AG09309 (cell line): Measurements from ENCODE around the gene ATP1A2.
"Not testable (repeated sequence)": the region's sequence is repeated elsewhere in the genome, so short reads cannot be mapped to it uniquely, and the experiment has no call there.

Experiments used
- DNase-seq: peaks from one replicate; pipeline ENCODE4 v3.0.0-alpha.2; 2010; ENCODE audit warnings: low read depth
- H3K4me3 ChIP-seq: 2 replicates; pipeline ENCODE4 v1.5.1; 2011; ENCODE audit warnings: mild to moderate bottlenecking, low read depth, low read length, moderate library complexity; ENCODE audit not compliant: control insufficient read depth
- CTCF ChIP-seq: IDR thresholded peaks from 2 replicates; pipeline ENCODE4 v1.5.1; 2011; ENCODE audit warnings: mild to moderate bottlenecking, low read depth, low read length, inconsistent platforms; ENCODE audit not compliant: insufficient read depth, control insufficient read depth; ENCODE audit errors: missing control alignments

The ATP1A2 gene

GRCh38 chr1:160107512-160107911 lies 8.0 kb upstream of the ATP1A2 start:
- no peak for TF ChIP-seq CTCF
- DNase-seq = no peak
- H3K4me3 ChIP-seq = no peak overlapping the region

- peak; percentile 28 for DNase-seq
- TF ChIP-seq CTCF = peak; percentile 58
- H3K4me3 ChIP-seq = no peak overlapping the region
These were observed 6.5 kb upstream of the ATP1A2 start for GRCh38 chr1:160108888-160109662.

GRCh38 chr1:160109686-160110085 lies 5.9 kb upstream of the ATP1A2 start:
- no peak overlapping the region for H3K4me3 ChIP-seq
- DNase-seq = no peak
- no peak for TF ChIP-seq CTCF

GRCh38 chr1:160111462-160111861 lies 4.1 kb upstream of the ATP1A2 start:
- DNase-seq, H3K4me3 ChIP-seq: not testable (repeated sequence)

GRCh38 chr1:160112357-160112756 lies 3.2 kb upstream of the ATP1A2 start:
- H3K4me3 ChIP-seq = no peak overlapping the region
- no peak for DNase-seq
- no peak for TF ChIP-seq CTCF

- TF ChIP-seq CTCF = no peak
- DNase-seq = no peak
These were observed 2.2 kb upstream of the ATP1A2 start for GRCh38 chr1:160113407-160113806.

GRCh38 chr1:160114085-160114484 lies 1.5 kb upstream of the ATP1A2 start:
- no peak for TF ChIP-seq CTCF
- no peak overlapping the region for H3K4me3 ChIP-seq
- DNase-seq = no peak

More at GRCh38 chr1:160113407-160113806, 2.2 kb upstream of the ATP1A2 start:
- no peak overlapping the region for H3K4me3 ChIP-seq
